Measurements from ENCODE around the gene FHAD1.
"Not testable (repeated sequence)": the region's sequence is repeated elsewhere in the genome, so short reads cannot be mapped to it uniquely, and the experiment has no call there.

The FHAD1 gene

GRCh38 chr1:15422871-15423270 is 175.8 kb downstream of the FHAD1 start:
- Mint-ChIP-seq H3K9me3 (ENCODE audit: low read depth) (no peaks in the 10 kb centered on the region), H3K27me3 (no peaks in the 10 kb centered on the region), H3K4me3 (no peak overlapping the region)

GRCh38 chr1:15423355-15424077 is 176.5 kb downstream of the FHAD1 start:
- Mint-ChIP-seq H3K4me1 (ENCODE audit: low read depth) (peaks cover 9% of the 10 kb centered on the region), H3K4me3 (no peak overlapping the region), H3K27me3 (no peaks in the 10 kb centered on the region), H3K36me3 (peaks cover 2% of the 10 kb centered on the region), H3K27ac (no peak overlapping the region), H3K9me3 (ENCODE audit: low read depth) (no peaks in the 10 kb centered on the region)

More at GRCh38 chr1:15422871-15423270, 175.8 kb downstream of the FHAD1 start:
- Mint-ChIP-seq H3K36me3 (peaks cover 2% of the 10 kb centered on the region), H3K27ac (no peak overlapping the region), H3K4me1 (ENCODE audit: low read depth) (peaks cover 12% of the 10 kb centered on the region)

- Mint-ChIP-seq H3K4me1 (ENCODE audit: low read depth) (peaks cover 6% of the 10 kb centered on the region), H3K4me3 (no peak overlapping the region), H3K27me3 (no peaks in the 10 kb centered on the region), H3K9me3 (ENCODE audit: low read depth) (no peaks in the 10 kb centered on the region), H3K27ac (no peak overlapping the region), H3K36me3 (peaks cover 2% of the 10 kb centered on the region)
These were observed 177.2 kb downstream of the FHAD1 start for GRCh38 chr1:15424146-15424667.

GRCh38 chr1:15424981-15425380 is 178.0 kb downstream of the FHAD1 start:
- no peak overlapping the region for H3K4me3 Mint-ChIP-seq
- H3K27ac Mint-ChIP-seq: peak overlapping the region; percentile 41
- H3K4me1 Mint-ChIP-seq (ENCODE audit: low read depth): peaks cover 4% of the 10 kb centered on the region
- H3K9me3 Mint-ChIP-seq (ENCODE audit: low read depth): no peaks in the 10 kb centered on the region
- no peaks in the 10 kb centered on the region for H3K27me3 Mint-ChIP-seq
- H3K36me3 Mint-ChIP-seq: peaks cover 2% of the 10 kb centered on the region

- H3K4me3 Mint-ChIP-seq: no peak overlapping the region
- no peaks in the 10 kb centered on the region for H3K9me3 Mint-ChIP-seq (ENCODE audit: low read depth)
- H3K27me3 Mint-ChIP-seq: no peaks in the 10 kb centered on the region
- no peaks in the 10 kb centered on the region for H3K36me3 Mint-ChIP-seq
- H3K4me1 Mint-ChIP-seq (ENCODE audit: low read depth): peaks cover 1% of the 10 kb centered on the region
- no peak overlapping the region for H3K27ac Mint-ChIP-seq
These were observed 178.5 kb downstream of the FHAD1 start for GRCh38 chr1:15425521-15425920.

- Mint-ChIP-seq H3K4me1 (ENCODE audit: low read depth) (peaks cover 1% of the 10 kb centered on the region), H3K9me3 (ENCODE audit: low read depth) (no peaks in the 10 kb centered on the region), H3K27me3 (no peaks in the 10 kb centered on the region), H3K27ac (no peak overlapping the region), H3K4me3 (no peak overlapping the region), H3K36me3 (no peaks in the 10 kb centered on the region)
These were observed 178.9 kb downstream of the FHAD1 start for GRCh38 chr1:15425958-15426357.

- Mint-ChIP-seq H3K4me3 (no peak overlapping the region), H3K27me3 (no peaks in the 10 kb centered on the region), H3K9me3 (ENCODE audit: low read depth) (no peaks in the 10 kb centered on the region), H3K27ac (no peak overlapping the region), H3K36me3 (no peaks in the 10 kb centered on the region), H3K4me1 (ENCODE audit: low read depth) (peaks cover 1% of the 10 kb centered on the region)
These were observed 179.7 kb downstream of the FHAD1 start for GRCh38 chr1:15426492-15427279.

- Mint-ChIP-seq H3K36me3 (no peaks in the 10 kb centered on the region), H3K4me3 (no peak overlapping the region), H3K27me3 (no peaks in the 10 kb centered on the region), H3K27ac (no peak overlapping the region), H3K4me1 (ENCODE audit: low read depth) (peaks cover 1% of the 10 kb centered on the region), H3K9me3 (ENCODE audit: low read depth) (no peaks in the 10 kb centered on the region)
These were observed 180.2 kb downstream of the FHAD1 start for GRCh38 chr1:15427280-15427666.

GRCh38 chr1:15428252-15428651 is 181.2 kb downstream of the FHAD1 start:
- H3K27ac Mint-ChIP-seq; H3K4me1 Mint-ChIP-seq (ENCODE audit: low read depth); H3K36me3 Mint-ChIP-seq; H3K9me3 Mint-ChIP-seq (ENCODE audit: low read depth); H3K4me3 Mint-ChIP-seq; H3K27me3 Mint-ChIP-seq: not testable (repeated sequence)

GRCh38 chr1:15428815-15429435 is 181.9 kb downstream of the FHAD1 start:
- H3K9me3 Mint-ChIP-seq (ENCODE audit: low read depth): no peaks in the 10 kb centered on the region
- H3K27me3 Mint-ChIP-seq: no peaks in the 10 kb centered on the region
- H3K36me3 Mint-ChIP-seq: no peaks in the 10 kb centered on the region
- H3K4me1 Mint-ChIP-seq (ENCODE audit: low read depth): peaks cover 1% of the 10 kb centered on the region
- no peak overlapping the region for H3K27ac Mint-ChIP-seq
- no peak overlapping the region for H3K4me3 Mint-ChIP-seq

- H3K4me3 Mint-ChIP-seq: no peak overlapping the region
- no peaks in the 10 kb centered on the region for H3K36me3 Mint-ChIP-seq
- no peaks in the 10 kb centered on the region for H3K27me3 Mint-ChIP-seq
- H3K27ac Mint-ChIP-seq: no peak overlapping the region
- H3K9me3 Mint-ChIP-seq (ENCODE audit: low read depth): no peaks in the 10 kb centered on the region
- no peaks in the 10 kb centered on the region for H3K4me1 Mint-ChIP-seq (ENCODE audit: low read depth)
These were observed 182.7 kb downstream of the FHAD1 start for GRCh38 chr1:15429701-15430149.

- H3K27ac Mint-ChIP-seq: no peak overlapping the region
- H3K4me3 Mint-ChIP-seq: no peak overlapping the region
- H3K4me1 Mint-ChIP-seq (ENCODE audit: low read depth): no peaks in the 10 kb centered on the region
- H3K36me3 Mint-ChIP-seq: no peaks in the 10 kb centered on the region
- H3K9me3 Mint-ChIP-seq (ENCODE audit: low read depth): no peaks in the 10 kb centered on the region
- no peaks in the 10 kb centered on the region for H3K27me3 Mint-ChIP-seq
These were observed 184.0 kb downstream of the FHAD1 start for GRCh38 chr1:15430787-15431570.

- H3K27me3 Mint-ChIP-seq: no peaks in the 10 kb centered on the region
- H3K27ac Mint-ChIP-seq: no peak overlapping the region
- no peaks in the 10 kb centered on the region for H3K9me3 Mint-ChIP-seq (ENCODE audit: low read depth)
- no peaks in the 10 kb centered on the region for H3K4me1 Mint-ChIP-seq (ENCODE audit: low read depth)
- H3K4me3 Mint-ChIP-seq: no peak overlapping the region
- H3K36me3 Mint-ChIP-seq: no peaks in the 10 kb centered on the region
These were observed 184.5 kb downstream of the FHAD1 start for GRCh38 chr1:15431571-15431948.

GRCh38 chr1:15432324-15432723 is 185.3 kb downstream of the FHAD1 start:
- no peak overlapping the region for H3K4me3 Mint-ChIP-seq
- H3K36me3 Mint-ChIP-seq: no peaks in the 10 kb centered on the region
- H3K27ac Mint-ChIP-seq: no peak overlapping the region
- H3K9me3 Mint-ChIP-seq (ENCODE audit: low read depth): no peaks in the 10 kb centered on the region
- no peaks in the 10 kb centered on the region for H3K4me1 Mint-ChIP-seq (ENCODE audit: low read depth)
- no peaks in the 10 kb centered on the region for H3K27me3 Mint-ChIP-seq
